Stimulated activated CD8-positive, alpha-beta memory T cell treated with anti-CD3 and anti-CD28 coated beads, Interleukin-7, amount 100 ng/mL, for 4 hours (primary cell): ENCODE results near the gene TPM4.
"Not testable (repeated sequence)": the region's sequence is repeated elsewhere in the genome, so short reads cannot be mapped to it uniquely, and the experiment has no call there.

Source experiments
- DNase-seq, 2 donors: peaks; one replicate each; pipeline ENCODE4 v3.0.0-alpha.2; 2020; ENCODE audit warnings: low read depth in 2 of 2

The TPM4 gene

DNA sequence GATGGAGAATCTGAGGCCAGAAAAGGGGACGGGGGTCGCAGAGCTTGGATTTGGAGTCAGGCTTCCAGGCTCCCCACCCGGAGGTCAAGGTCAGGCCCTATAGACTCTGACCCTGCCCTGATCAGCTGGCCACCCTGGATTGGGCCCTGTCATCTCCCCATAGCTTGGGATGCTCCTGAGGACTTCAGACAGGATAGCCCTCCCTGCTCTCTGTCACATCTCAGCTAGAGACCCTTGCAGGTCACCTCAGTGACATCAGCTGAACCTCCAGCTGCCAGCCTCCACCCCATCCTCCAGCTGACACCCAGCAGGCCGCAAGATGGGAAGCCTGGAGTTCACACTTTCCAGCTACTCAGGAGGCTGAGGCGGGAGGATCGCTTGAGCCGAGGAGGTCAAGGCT, 2.8 kb upstream of the TPM4 start:
- DNase-seq = no peak

DNA sequence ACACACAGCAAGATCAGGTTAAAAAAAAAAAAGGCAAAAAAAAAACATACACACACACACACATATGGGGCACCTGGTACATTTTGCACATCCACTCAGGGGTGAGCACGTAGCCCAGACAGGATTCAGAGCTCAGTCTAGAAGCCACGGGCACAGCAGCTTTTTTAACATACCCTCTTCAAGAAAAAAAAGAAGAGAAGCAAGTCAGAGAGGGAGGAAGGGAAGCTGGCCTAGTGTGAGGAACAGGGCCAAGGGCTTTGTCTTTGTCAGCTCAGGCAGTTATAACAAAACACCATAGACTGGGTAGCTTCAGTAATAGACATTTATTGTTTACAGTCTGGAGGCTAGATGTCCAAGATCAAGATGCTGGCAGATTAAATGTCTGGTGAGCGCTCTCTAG, 2.3 kb upstream of the TPM4 start:
- no peak for DNase-seq

DNA sequence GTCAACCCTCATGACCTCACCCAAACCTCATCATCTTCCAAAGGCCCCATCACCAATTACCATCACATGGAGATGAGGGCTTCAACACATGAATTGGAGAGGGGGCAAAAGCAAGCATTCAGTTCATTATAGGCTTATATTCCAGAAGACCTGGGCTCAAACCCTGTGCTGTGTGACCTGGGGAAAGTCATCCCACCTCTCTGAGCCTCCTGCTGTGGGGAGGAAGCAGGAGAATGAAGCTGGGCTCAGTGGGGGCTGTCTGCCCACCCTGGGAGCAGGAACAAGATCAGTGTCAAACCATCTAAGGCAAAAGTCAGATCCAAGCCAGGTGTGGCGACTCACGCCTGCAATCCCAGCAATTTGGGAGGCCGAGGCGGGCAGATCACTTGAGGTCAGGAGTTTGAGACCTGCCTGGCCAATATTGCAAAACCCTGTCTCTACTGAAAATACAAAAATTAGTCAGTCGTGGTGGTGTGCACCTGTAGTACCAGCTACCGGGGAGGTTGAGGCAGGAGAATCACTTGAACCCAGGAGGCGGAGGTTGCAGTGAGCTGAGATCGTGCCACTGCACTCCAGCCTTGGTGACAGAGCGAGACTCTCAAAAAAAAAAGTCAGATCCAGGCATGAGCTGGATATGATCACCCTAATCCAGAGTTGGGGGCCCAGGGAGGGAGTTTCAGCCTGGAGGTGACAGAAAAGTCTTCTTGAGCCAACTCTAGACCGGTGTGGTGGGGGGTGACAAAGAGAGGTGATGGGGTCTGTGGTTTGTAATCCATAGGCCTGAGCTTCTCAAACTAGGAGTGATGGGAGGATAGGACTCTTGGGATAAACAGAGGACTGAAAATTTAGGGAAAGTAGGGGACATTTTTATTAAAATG, 1.6 kb upstream of the TPM4 start:
- no peak for DNase-seq

DNA sequence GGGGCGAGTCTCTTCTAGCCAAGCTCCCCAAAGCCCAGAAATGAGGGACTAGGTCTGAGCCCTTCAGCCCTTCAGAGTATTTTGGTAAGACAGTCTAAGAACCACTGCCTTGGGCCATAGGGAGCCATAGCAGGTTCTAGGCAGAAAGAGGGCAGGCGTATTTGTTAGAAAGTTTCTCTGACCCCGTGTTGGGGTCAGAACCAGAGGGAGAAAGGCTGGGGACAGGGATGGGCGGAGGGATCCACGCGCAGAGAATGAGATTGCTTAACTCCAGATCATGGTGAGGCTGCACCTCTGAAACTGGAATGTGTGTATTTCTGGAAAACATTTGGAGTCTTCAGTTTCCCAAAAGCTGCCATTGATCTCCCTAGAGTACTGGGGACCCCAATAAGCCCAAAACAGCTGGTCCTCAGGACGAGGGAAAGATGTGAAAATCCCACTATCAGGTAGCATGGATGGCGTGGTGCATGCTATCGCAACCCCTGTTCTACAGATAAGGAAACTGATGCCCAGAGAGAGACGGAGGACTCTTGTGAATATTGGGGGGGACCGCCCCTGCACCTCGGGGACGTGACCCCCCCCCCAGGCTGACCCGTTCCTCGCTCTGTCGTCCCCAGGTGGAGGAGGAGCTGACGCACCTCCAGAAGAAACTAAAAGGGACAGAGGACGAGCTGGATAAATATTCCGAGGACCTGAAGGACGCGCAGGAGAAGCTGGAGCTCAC, 703 bp upstream of the TPM4 start:
- DNase-seq = no peak

DNA sequence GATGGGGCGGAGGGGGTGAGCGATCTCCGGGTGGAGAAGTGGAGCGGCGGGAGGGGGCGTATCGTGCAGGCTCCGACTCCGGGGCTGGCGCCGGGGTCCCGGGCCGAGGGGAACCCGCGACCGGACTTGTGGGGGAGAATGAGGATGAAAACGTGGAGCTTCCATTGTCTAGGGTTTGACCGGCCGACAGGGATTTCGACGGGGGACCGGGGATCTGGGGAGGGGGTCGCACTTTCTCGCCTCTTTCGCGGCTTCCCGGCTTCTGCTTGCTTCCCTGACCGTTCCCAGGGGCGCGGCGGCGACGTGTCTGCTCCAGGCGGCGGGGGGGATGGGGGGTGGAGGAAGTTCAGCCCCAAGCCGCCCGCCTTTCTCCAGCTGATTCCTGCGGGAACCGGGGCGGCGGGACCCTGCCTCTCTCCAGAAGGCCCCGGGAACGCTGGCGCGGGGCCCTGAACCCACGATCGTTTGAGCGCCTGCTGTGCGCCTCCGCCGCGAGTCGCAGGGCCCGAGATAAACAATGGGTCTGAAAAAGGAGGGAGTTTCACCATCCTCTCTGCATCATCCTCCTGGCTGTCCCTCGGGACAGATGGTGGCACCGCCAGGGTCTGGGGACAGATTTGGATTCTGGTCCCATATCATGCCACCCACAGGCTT, 790 bp downstream of the TPM4 start:
- DNase-seq = peak in 1 of 2 donors; percentile 24

DNA sequence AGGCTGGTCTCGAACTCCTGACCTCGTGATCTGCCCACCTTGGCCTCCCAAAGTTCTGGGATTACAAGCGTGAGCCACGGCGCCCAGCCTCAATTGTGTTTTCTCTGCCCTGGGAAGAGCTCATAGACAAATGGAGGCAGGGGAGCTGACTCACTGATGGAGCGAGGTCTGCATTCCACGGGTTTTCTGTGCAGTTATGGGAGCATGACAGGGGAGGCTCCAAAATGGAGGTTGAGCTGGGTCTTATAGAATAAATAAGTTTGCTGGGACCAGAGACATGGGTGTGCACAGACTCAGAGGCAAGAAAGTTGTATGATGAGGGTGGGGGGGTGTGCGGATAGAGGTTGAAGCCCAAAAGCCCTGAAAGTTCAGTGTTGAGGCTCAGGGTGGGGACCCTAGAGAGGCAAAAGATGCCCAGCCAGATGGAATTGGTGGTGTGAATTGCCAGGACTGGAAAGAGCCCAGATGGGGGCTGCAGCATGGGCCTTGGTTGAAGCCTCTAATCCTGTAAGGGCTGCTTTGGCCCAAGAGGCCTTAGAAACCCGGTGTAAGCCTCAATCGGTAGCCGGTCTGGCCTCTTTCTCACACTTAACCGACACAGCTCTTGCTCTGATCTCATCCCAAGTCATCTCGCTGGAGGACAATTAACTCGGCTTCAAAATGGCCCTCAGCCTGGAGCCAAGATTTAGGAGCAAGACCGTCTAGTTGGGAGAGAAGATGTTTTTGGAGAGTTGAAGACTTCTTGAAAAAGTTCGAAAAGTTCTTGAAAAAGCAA, 1.9 kb downstream of the TPM4 start:
- DNase-seq = no peak

DNA sequence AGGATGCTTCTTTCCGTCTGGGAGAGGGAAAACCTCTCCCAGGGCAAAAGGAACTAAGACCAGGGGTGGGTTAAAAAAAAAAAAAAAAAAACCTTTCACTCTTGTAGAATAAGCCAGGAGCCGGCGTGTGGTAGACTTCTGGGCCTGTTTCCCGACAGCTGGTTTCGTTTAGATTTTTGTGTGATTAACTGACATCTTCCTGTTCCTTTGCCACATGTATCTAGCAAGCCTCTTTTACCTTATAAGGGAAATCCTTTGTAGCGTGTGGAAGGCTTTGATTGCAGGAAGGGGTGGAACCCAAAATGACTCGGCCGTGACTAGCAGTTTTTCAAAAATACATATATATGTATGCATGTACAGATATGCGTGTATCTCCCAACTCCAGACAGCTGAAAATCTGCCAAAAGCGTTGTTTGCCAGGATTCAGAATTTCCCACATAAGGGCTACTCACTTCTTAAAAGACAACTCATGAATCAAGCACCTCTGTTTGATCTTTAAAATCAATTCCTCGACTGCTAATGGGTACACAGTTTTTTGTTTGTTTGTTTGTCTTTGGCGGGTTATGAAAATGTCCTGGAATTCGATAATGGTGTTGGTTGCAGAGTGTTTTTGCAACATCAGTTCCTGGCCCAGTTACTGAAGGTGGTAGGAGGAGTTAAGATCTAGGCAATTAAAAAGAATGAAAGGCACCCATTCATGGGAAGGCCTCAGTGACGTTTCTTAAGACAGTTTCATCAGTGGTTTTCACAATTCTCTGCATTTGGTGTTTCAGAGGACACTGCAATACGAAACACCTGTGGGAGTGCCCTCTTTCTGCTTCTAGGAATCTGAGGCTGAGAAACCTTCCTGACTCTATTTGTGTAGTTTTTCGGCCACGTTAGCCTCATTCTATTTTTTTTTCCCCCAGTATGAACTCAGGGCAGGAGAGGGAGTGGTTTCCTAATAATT, 2.7 kb downstream of the TPM4 start:
- peak; percentile 61 to 68 for DNase-seq

DNA sequence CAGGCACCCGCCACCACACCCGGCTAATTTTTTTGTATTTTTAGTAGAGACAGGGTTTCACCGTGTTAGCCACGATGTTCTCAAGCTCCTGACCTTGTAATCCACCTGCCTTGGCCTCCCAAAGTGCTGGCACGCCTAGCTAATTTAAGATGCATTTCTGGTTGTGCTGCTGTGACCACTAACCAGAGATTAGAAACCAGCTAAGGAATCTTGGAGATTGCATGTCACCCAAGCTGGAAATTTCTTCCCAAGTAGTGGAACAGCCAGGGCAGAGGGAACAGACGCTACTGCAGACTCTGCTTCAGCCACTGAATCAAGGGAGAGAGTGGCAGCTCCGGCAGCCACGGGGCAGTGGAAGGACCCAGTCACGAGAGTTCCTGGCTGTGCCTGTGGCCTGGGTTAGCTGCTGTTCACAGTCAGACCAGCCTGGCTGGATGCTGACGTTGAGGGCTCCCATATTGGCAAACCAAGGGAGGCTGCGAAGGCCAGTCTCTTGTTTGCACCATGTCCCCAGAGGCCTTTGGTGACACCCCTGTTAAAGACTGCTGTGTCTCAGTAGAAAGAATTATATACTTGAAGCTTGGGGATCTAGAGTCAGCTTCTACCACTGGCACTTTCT, 7.9 kb downstream of the TPM4 start:
- no peak for DNase-seq

DNA sequence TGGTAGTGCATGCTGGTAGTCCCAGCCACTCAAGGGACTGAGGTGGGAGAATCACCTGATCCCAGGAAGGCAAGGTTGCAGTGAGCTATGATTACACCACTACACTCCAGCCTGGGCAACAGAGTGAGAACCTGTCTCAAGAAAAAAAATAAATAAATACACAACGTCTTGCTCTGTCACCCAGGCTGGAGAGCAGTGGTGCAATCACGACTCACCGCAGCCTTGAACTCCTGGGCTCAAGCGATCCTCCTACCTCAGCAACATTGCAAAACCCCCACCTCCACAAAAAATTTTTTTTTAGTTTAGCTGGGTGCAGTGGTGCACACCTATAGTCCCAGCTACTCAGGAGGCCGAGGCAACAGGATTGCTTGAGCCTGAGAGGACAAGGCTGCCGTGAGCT, 8.8 kb downstream of the TPM4 start:
- DNase-seq = no peak

DNA sequence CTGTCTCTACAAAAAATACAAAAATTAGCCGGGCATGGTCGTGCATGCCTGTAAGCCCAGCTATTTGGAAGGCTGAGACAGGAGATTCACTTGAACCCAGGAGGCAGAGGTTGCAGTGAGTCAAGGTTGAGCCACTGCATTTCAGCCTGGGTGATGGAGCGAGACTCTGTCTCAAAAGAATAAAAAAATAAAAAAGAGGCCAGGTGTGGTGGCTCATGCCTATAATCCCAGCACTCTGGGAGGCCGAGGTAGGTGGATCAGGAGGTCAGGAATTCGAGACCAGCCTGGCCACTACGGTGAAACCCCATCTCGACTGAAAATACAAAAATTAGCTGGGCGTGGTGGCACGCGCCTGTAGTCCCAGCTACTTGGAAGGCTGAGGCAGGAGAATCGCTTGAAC, 11.1 kb downstream of the TPM4 start:
- DNase-seq = not testable (repeated sequence)

DNA sequence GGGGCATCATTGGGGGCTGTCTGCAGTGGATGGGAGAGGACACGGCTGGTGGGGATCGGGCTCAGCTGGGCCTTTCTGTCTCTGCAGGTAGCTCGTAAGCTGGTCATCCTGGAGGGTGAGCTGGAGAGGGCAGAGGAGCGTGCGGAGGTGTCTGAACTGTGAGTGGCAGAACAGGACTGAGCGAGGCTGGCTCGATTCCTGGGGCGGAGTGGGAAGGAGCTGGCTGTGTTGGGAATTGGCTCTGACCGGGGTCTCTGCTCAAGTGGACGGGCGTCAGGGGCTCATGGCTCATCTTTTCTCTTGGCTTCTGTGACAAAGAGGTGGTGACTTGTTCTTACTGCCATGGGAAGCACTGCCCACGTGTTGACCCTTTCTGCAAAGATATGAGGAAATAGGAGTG, 11.6 kb downstream of the TPM4 start:
- no peak for DNase-seq

DNA sequence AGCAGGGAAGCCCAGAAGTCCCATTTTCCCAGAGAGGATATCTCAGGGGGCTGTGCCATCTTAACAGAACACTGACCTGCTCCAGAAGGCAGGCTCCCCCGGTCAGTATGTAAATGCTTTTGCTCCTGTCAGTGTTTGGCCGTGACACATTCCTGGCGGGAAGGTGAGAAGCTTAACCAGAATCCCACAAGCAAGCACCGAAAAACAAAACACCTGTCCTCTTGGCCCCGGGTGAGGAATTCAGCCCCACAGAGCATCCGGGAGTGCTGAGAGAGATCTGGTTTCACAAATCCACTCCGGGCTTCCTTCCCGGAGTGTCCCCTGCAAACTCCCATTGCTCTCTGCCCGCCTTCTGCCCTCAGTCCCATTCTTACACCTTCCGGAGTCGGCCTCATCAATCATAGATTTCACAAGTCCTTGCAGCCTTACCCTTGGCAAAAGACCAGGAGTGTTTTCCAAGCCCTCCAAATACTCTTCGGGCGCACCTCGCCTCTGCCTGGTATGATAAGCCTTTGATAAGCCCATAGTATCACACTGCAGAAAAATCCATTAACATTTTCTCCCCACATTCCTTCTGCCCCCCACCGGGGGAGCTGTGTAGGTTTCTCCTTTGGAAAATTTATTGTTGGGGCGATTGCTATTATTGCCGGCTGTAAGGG, 12.2 kb downstream of the TPM4 start:
- no peak for DNase-seq

DNA sequence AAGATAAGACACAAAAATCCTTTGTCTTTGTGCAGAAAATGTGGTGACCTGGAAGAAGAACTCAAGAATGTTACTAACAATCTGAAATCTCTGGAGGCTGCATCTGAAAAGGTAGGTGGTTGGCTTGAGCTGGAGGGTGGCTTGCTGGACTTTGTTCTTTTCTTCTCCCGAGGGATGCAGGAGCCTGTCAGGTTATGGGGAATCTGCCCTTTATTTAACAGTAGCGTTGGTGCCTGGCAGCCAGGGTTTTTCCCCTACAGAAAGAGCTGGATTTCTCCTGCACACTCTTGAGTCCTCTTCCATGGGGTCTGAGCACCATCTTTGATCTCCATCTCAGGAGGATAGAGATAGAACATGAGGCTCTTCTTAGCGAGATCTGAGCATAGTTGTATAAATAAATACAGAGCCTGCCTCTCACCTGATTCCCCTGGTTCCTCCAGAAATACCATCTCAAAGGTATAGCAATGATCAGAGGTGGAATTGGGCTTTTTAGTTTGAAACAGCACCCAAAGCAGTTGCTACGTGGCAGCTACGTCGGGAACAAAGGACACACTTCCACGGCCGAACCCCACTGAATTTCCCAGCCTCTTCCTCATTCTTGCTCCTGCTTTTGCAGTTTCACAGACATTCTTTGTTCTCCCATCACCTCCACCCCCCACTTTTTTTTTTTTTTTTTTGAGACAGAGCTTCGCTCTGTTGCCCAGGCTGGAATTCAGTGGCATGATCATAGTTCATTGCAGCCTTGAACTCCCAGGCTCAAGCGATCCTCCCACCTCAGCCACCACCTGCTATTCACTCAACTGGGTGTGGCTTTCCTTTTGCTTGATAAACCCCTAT, 12.9 kb downstream of the TPM4 start:
- DNase-seq = no peak

DNA sequence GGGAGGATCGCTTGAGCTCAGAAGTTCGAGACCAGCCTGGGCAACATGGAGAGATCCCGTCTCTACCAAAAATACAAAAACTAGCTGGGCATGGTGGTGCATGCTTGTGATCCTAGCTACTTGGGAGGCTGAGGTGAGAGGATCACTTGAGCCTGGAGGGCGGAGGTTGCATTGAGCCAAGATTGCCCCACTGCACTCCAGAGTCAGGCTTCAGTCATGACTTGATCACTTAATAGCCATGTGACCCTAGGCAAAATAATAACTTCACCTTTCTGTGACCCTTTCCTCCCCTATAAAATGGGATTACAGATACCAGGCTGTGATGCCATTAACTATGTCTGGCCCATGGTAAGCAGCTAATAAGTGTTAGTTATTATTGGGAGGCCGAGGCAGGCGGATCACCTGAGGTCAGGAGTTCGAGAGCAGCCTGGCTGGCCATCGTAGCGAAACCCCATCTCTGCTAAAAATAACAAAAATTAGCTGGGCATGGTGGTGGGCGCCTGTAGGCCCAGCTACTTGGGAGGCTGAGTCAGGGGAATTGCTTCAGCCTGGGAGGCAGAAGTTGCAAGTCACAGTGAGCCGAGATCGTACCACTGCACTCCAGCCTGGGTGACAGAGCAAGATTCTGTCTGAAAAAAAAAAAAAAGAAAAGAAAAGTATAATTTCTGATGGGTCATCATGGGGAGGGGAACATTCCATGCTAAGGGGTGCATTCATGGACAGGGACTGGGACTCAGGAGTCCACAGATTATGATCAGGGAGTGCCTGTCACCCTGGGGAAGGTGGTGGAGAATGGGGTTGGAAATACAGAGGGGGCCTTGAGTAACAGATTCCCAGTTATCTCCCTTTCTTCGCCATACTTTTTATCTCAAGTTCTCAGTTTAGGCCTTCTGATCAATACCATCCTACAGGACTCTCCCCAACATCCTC, 15.5 kb downstream of the TPM4 start:
- DNase-seq = no peak

DNA sequence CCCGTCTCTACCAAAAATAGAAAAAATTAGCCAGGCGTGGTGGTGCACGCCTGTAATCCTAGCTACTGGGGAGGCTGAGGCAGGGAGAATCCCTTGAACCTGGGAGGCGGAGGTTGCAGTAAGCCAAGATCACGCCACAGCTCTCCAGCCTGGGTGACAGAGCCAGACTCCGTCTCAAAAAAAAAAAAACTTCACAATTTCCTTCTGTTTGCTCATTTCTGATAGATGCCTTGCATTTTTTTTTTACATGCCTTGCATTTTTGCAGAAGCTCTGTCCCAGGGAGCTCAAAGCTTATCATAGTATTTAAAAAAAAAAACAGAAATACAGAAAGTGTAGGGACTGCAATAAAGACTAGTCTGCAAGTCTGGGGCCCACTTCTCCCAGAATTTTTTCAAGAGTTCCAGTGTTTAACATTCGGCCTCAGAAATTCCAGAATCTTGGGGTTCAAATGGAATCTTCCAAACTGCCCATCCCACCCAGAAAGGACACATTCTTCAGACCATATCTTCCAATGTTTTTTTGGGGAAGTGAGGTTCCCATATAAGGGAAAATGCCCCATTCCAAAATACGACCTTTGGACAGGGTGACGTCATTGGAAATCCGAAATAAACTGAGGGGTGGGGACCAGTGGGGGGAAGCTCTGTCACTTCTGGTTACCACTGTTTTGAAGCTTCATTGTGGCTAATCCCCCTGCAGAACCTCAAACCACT, 18.2 kb downstream of the TPM4 start:
- DNase-seq = no peak

DNA sequence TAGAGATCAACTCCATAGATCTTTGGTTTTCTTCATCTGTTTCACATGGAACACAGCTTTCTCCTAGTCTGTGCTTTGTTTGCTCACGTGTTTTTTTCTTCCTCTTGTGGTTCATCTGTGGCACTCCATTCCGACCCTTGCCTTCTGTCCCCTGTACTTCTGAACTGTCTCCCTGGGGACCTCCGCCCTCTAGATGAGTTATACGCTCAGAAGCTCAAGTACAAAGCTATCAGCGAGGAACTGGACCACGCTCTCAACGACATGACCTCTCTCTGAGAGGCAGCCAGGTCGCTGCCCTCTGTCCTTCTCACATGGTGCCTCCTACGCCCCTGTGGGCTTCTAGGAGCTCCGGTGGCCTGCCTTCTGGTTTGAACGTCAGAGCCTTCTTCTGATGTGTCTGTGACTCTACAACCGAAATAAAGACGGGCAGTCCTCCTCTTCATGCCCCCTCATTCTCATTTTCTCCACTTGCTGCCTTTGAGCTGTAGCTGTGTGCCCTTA, 18.8 kb downstream of the TPM4 start:
- DNase-seq = no peak

DNA sequence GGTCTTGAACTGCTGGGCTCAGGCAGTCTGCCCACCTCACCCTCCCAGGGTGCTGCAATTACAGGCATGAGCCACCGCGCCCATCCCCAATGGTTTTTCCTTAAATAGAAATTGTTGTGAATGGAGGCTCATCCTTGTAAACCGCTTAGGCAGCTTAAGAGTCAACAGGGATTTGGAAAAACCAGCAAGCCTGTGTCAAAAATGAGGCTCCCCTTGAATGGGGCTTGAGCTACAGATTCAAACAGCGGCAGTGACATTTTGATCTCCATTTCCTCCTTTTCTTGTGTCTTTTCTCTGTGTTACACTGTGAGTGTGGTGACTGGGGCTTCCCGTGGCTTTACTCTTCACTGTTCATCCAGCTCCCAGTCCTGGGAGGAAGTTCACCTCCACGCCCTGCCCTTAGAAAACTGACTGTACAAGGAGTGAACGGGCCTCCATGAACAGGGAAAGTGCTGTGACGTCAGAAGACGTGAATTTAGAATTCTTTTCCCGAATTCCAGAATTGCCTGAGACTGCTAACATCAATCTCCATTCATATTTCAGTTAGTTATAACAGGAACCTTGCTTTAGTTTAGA, 20.1 kb downstream of the TPM4 start:
- no peak for DNase-seq
